HG02642 (cell line): ENCODE data around the gene CKS1B.

Source experiments
- ATAC-seq: cut with Tn5 transposase; IDR thresholded peaks from one replicate; pipeline ENCODE4 v1.9.1; 2021; ENCODE audit warnings: mild to moderate bottlenecking; ENCODE audit not compliant: unreplicated experiment, poor library complexity

Gene CKS1B

GRCh38 chr1:154945160-154945961 lies 29.1 kb upstream of the CKS1B start:
- ATAC-seq, result no peak

GRCh38 chr1:154945962-154946850 lies 28.3 kb upstream of the CKS1B start:
- no peak for ATAC-seq

- ATAC-seq, result no peak
These were observed 26.4 kb upstream of the CKS1B start for GRCh38 chr1:154948079-154948478.

- no peak for ATAC-seq
These were observed 22.4 kb upstream of the CKS1B start for GRCh38 chr1:154951901-154952657.

- ATAC-seq, result no peak
These were observed 21.8 kb upstream of the CKS1B start for GRCh38 chr1:154952664-154953063.

- no peak for ATAC-seq
These were observed 20.9 kb upstream of the CKS1B start for GRCh38 chr1:154953611-154954038.

- no peak for ATAC-seq
These were observed 19.9 kb upstream of the CKS1B start for GRCh38 chr1:154954541-154954940.

GRCh38 chr1:154955039-154955717 lies 19.3 kb upstream of the CKS1B start:
- peak; percentile 50 for ATAC-seq

GRCh38 chr1:154955718-154956543 lies 18.6 kb upstream of the CKS1B start, which contains the start of gene PBXIP1:
Gene PBXIP1 (minus strand): TSS chr1:154956099. CDS start chr1:154953721, 2,378 bp downstream.
- ATAC-seq, result peak; percentile 67

GRCh38 chr1:154956544-154956941 lies 17.9 kb upstream of the CKS1B start:
- no peak for ATAC-seq

GRCh38 chr1:154957091-154957657 lies 17.3 kb upstream of the CKS1B start:
- no peak for ATAC-seq

GRCh38 chr1:154958036-154958435 lies 16.4 kb upstream of the CKS1B start:
- no peak for ATAC-seq

GRCh38 chr1:154958681-154959425 lies 15.6 kb upstream of the CKS1B start:
- ATAC-seq, result no peak

- no peak for ATAC-seq
These were observed 15.1 kb upstream of the CKS1B start for GRCh38 chr1:154959426-154959780.

- ATAC-seq, result no peak
These were observed 13.9 kb upstream of the CKS1B start for GRCh38 chr1:154960446-154961136.

- peak; percentile 81 for ATAC-seq
These were observed 13.0 kb upstream of the CKS1B start, which contains the start of gene PYGO2 for GRCh38 chr1:154961207-154962155. Gene PYGO2 (minus strand): TSS chr1:154961782. CDS start chr1:154961576, 206 bp downstream.
